ENCODE data around the gene DST. TPM values are rescaled to one million over a fixed set of nuclear protein-coding genes. Genes with fewer than 3 reads are reported as not detected.

DST gene
- total and polyA plus RNA-seq, 2 of the 8 experiments (the other 6 are each of a cell fraction or from before 2014, with no cell fraction given): 49.4 to 116 TPM

GRCh38 chr6:56481957-56482356 is 160.7 kb downstream of the DST start:
- Histone ChIP-seq H2BK5ac (ENCODE audit: low read depth, low read length) (no peak overlapping the region), H3K18ac (ENCODE audit: extremely low read depth, low read length) (no peak overlapping the region), H2BK20ac (ENCODE audit: low read length) (no peak overlapping the region), H2BK15ac (ENCODE audit: low read length) (no peak overlapping the region), H3K56ac (replicated peaks; ENCODE audit: insufficient read length, low read depth, low read length) (no peak overlapping the region), H3K9ac (replicated peaks in 1 of 4; ENCODE audit: extremely low read depth in 1 of 4, low read depth in 3 of 4, low read length in 3 of 4) (no peak overlapping the region), H4K8ac (ENCODE audit: extremely low read depth, insufficient read depth, low read length) (no peak overlapping the region), H3K23me2 (ENCODE audit: low read depth, low read length) (no peaks in the 10 kb centered on the region), H2BK12ac (ENCODE audit: low read depth, low read length) (no peak overlapping the region), H3K23ac (ENCODE audit: insufficient read length) (no peak overlapping the region), H3K4ac (replicated peaks; ENCODE audit: insufficient read length, low read depth, low read length) (no peak overlapping the region), H3K14ac (ENCODE audit: insufficient read length) (no peak overlapping the region), H3K27ac (ENCODE audit: low read depth, low read length) (no peak overlapping the region), H4K5ac (ENCODE audit: insufficient read length, low read depth, low read length) (no peak overlapping the region), H3K36me3 (ENCODE audit: control insufficient read depth in 2 of 4, insufficient read depth in 4 of 4, low read length in 3 of 4) (peaks cover 3 to 39% (median 17%) of the 10 kb centered on the region in 4 experiments), H4K91ac (replicated peaks; ENCODE audit: insufficient read length, low read length) (no peak overlapping the region), H3K27me3 (replicated peaks in 1 of 4; ENCODE audit: control insufficient read depth in 3 of 4, extremely low read depth in 1 of 4, insufficient read depth in 3 of 4, low read length in 3 of 4) (no peaks in the 10 kb centered on the region), H3K4me3 (ENCODE audit: extremely low read depth in 1 of 4, insufficient read depth in 2 of 4, low read depth in 3 of 4, low read length in 4 of 4) (no peak overlapping the region), H2AFZ (ENCODE audit: low read length) (no peak overlapping the region), H4K20me1 (replicated peaks in 1 of 2; ENCODE audit: control insufficient read depth in 1 of 2, insufficient read depth in 2 of 2, low read length in 2 of 2) (peaks cover 0 to 2% of the 10 kb centered on the region in 2 experiments), H3K79me2 (ENCODE audit: control insufficient read depth in 1 of 2, insufficient read depth in 2 of 2, low read length in 2 of 2) (no peaks in the 10 kb centered on the region), H3K9me3 (ENCODE audit: insufficient read depth in 2 of 2, low read depth in 1 of 2, low read length in 1 of 2) (no peaks in the 10 kb centered on the region), H3K4me1 (replicated peaks in 1 of 4; ENCODE audit: control insufficient read depth in 3 of 4, insufficient read depth in 4 of 4, low read length in 3 of 4) (no peaks in the 10 kb centered on the region), H3K79me1 (ENCODE audit: low read depth, low read length) (no peaks in the 10 kb centered on the region), H2AK5ac (ENCODE audit: low read depth, low read length) (no peak overlapping the region), H2BK120ac (replicated peaks; ENCODE audit: low read depth, low read length) (no peak overlapping the region), H3K4me2 (ENCODE audit: insufficient read depth in 1 of 2, low read depth in 2 of 2, low read length in 2 of 2) (no peak overlapping the region)
- no peak for DNase-seq (ENCODE audit: low read depth in 1 of 2, low spot score in 2 of 2)
- TF ChIP-seq TBP (IDR thresholded peaks at IDR 0.05; ENCODE audit: low read depth, low read length) (no peak), NANOG (IDR thresholded peaks at IDR 0.05; ENCODE audit: insufficient read depth, low read depth, low read length, poor library complexity, severe bottlenecking) (no peak), MAX (IDR thresholded peaks at IDR 0.05) (no peak), CREB1 (IDR thresholded peaks at IDR 0.05) (no peak), PHF8 (conservative IDR thresholded peaks at IDR 0.05; ENCODE audit: low read depth, low read length) (no peak), POU5F1 (IDR thresholded peaks at IDR 0.05; ENCODE audit: low read depth, low read length) (no peak)
- TF ChIP-seq, protein P1, sequence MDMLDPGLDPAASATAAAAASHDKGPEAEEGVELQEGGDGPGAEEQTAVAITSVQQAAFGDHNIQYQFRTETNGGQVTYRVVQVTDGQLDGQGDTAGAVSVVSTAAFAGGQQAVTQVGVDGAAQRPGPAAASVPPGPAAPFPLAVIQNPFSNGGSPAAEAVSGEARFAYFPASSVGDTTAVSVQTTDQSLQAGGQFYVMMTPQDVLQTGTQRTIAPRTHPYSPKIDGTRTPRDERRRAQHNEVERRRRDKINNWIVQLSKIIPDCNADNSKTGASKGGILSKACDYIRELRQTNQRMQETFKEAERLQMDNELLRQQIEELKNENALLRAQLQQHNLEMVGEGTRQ (IDR thresholded peaks at IDR 0.05; ENCODE audit: low read length): no peak
- no peak for FAIRE-seq
- CTCF ChIA-PET (ENCODE audit: partially characterized antibody): no interaction called here
- POLR2A ChIA-PET (ENCODE audit: partially characterized antibody): no interaction called here
- 95% methylated on average over 5 of the region's 5 CpGs; no CpG with 5 or more reads in 1 of the 2 experiments for WGBS, 2 experiments (ENCODE audit: extremely low coverage in 1 of 2, insufficient coverage in 1 of 2, insufficient read length in 1 of 2, insufficient replicate concordance in 2 of 2, low coverage in 1 of 2, low lambda C conversion rate in 2 of 2, missing lambda C conversion rate in 1 of 2)
